ENCODE results near the gene SPAG16. TPM values are rescaled to one million over a fixed set of nuclear protein-coding genes. Genes with fewer than 3 reads are reported as not detected.

SPAG16 gene
- total and polyA plus RNA-seq, 2 of the 13 experiments (the other 11 are each of a cell fraction or from before 2014, with no cell fraction given): 9.6 to 26.5 TPM

GRCh38 chr2:213740453-213740852 is 456.2 kb downstream of the SPAG16 start:
- in situ Hi-C loops (cut with HindIII; ENCODE audit: extremely low pct_ligation_motif_present, low pct_unique_long_range_greater_than_20kb) (no loop called here), intact Hi-C loops (cut with micrococcal nuclease; ENCODE audit: unreplicated experiment) (no loop called here)
- Histone ChIP-seq H3K4me1 (ENCODE audit: insufficient read depth, low read length) (no peaks in the 10 kb centered on the region), H4K20me1 (ENCODE audit: insufficient read depth, low read length) (no peaks in the 10 kb centered on the region), H3K27me3 (ENCODE audit: control insufficient read depth in 1 of 2, insufficient read depth in 2 of 2, low read length in 2 of 2) (no peaks in the 10 kb centered on the region), H3K79me2 (ENCODE audit: insufficient read depth, low read length) (no peaks in the 10 kb centered on the region), H3K27ac (ENCODE audit: extremely low read length, insufficient read depth, low read length) (no peak overlapping the region), H3K9me3 (ENCODE audit: low read length) (no peaks in the 10 kb centered on the region), H3K4me3 (replicated peaks in 1 of 3; ENCODE audit: insufficient read depth in 1 of 3, low read depth in 2 of 3, low read length in 3 of 3) (no peak overlapping the region), H3K9ac (ENCODE audit: insufficient read depth, low read depth, low read length) (no peak overlapping the region), H3K36me3 (replicated peaks in 1 of 2; ENCODE audit: control insufficient read depth in 1 of 2, insufficient read depth in 2 of 2, low read length in 2 of 2) (no peaks in the 10 kb centered on the region), H3K4me2 (ENCODE audit: low read depth, low read length) (no peak overlapping the region), H2AFZ (ENCODE audit: low read length) (no peak overlapping the region)
- ATAC-seq (no peak), DNase-seq (ENCODE audit: low spot score) (no peak), FAIRE-seq (no peak)
- WGBS (ENCODE audit: low lambda C conversion rate): 36% methylated on average over 3 of the region's 3 CpGs
- no peak for TF ChIP-seq E2F1 (CRISPR knock-in tag; IDR thresholded peaks at IDR 0.05)
- TF ChIP-seq ZNF766 (CRISPR knock-in tag; IDR thresholded peaks at IDR 0.05; ENCODE audit: borderline replicate concordance): no peak
- no peak for TF ChIP-seq ZNF564 (CRISPR knock-in tag; IDR thresholded peaks at IDR 0.05)
- TF ChIP-seq ZMYM3 (CRISPR knock-in tag; IDR thresholded peaks at IDR 0.05): no peak
- TF ChIP-seq SMARCE1 (IDR thresholded peaks at IDR 0.05; ENCODE audit: borderline replicate concordance): no peak
- TF ChIP-seq HMG20B (CRISPR knock-in tag; conservative IDR thresholded peaks at IDR 0.05): no peak
- TF ChIP-seq ZNF781 (CRISPR knock-in tag; IDR thresholded peaks at IDR 0.05; ENCODE audit: borderline replicate concordance, not compliant biosample characterization): no peak
- TF ChIP-seq POLR2G (IDR thresholded peaks at IDR 0.05; ENCODE audit: low read depth, low read length): no peak
- TF ChIP-seq TAF15 (IDR thresholded peaks at IDR 0.05; ENCODE audit: low read depth, low read length, poor library complexity, severe bottlenecking): no peak
- no peak for TF ChIP-seq CREB1 (IDR thresholded peaks at IDR 0.05)
- TF ChIP-seq CREB1 (CRISPR knock-in tag; IDR thresholded peaks at IDR 0.05): no peak
- TF ChIP-seq ZNF10 (CRISPR knock-in tag; IDR thresholded peaks at IDR 0.05; ENCODE audit: borderline replicate concordance, low read depth): no peak
- TF ChIP-seq TGIF2 (CRISPR knock-in tag; IDR thresholded peaks at IDR 0.05): no peak
- no peak for TF ChIP-seq MTA1 (CRISPR knock-in tag; IDR thresholded peaks at IDR 0.05; ENCODE audit: borderline replicate concordance)
- TF ChIP-seq KLF13 (CRISPR knock-in tag; IDR thresholded peaks at IDR 0.05): no peak
- TF ChIP-seq RFX5 (IDR thresholded peaks at IDR 0.05; ENCODE audit: low read depth, low read length): no peak
- TF ChIP-seq HDAC2 (CRISPR knock-in tag; IDR thresholded peaks at IDR 0.05): no peak
- TF ChIP-seq GLMP (CRISPR knock-in tag; IDR thresholded peaks at IDR 0.05; ENCODE audit: borderline replicate concordance): no peak
- no peak for TF ChIP-seq HBP1 (CRISPR knock-in tag; IDR thresholded peaks at IDR 0.05; ENCODE audit: low read depth)
- POLR2A ChIA-PET: no interaction called here
- no TSS peak for BruUV-seq (replicated peaks)
- CTCF ChIA-PET (ENCODE audit: low intra/inter-chr PET ratio, low total read pairs): no interaction called here
